ENCODE data around the gene RGR. TPM values are rescaled to one million over a fixed set of nuclear protein-coding genes. Genes with fewer than 3 reads are reported as not detected.

Gene RGR
- total RNA-seq, 1 experiment from 2014 or later: not detected

DNA sequence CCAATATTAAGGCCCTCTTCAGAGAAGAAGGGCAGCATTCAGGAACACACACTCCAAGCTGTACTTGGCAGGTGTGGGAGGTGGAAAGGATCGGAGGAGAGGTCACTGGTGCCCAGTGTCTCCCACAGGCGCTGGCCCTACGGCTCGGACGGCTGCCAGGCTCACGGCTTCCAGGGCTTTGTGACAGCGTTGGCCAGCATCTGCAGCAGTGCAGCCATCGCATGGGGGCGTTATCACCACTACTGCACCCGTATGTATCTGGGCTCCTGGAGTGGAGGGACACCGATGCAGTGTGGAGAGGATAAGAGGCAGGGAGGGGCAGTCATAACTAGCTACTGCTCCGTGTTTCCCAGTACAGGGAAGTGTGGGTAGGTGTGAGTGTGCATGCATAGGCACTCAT lies 3.9 kb downstream of the RGR start:
- RAD21 ChIA-PET (ENCODE audit: low non-redundant PET in 1 of 2, low total read pairs in 2 of 2, uncharacterized antibody in 2 of 2, unreplicated experiment in 2 of 2): no interaction called here
- H3K9me2 ChIP-seq (ENCODE audit: insufficient read depth): no peaks in the 10 kb centered on the region
- intact Hi-C loops (cut with micrococcal nuclease): no loop called here
- H2AFZ ChIP-seq (ENCODE audit: low read depth, low read length, poor library complexity, severe bottlenecking): no peak overlapping the region
- no peak overlapping the region for H3K4me2 ChIP-seq (ENCODE audit: low read length)
- ATAC-seq (no peak), DNase-seq (ENCODE audit: low read depth, low spot score) (no peak)
- no peaks in the 10 kb centered on the region for H3K4me1 ChIP-seq (ENCODE audit: control insufficient read depth in 1 of 2, insufficient read depth in 2 of 2, low read length in 2 of 2)
- no TSS peak for BruUV-seq (replicated peaks)
- H3K9ac ChIP-seq (ENCODE audit: low read length): no peak overlapping the region
- no peaks in the 10 kb centered on the region for H3K36me3 ChIP-seq (ENCODE audit: control insufficient read depth in 1 of 2, insufficient read depth in 2 of 2, low read length in 2 of 2)
- H3K27ac ChIP-seq (ENCODE audit: low read depth, low read length): no peak overlapping the region
- no peaks in the 10 kb centered on the region for H4K20me1 ChIP-seq (ENCODE audit: insufficient read depth)
- TF ChIP-seq CEBPB (IDR thresholded peaks at IDR 0.05; ENCODE audit: low read depth) (no peak), FOSL1 (IDR thresholded peaks at IDR 0.05; ENCODE audit: low read depth) (no peak), RAD21 (IDR thresholded peaks at IDR 0.05; ENCODE audit: low read depth) (no peak), POLR2A (IDR thresholded peaks at IDR 0.05; ENCODE audit: borderline replicate concordance, extremely low read depth, insufficient read depth, insufficient read length) (no peak), JUND (IDR thresholded peaks at IDR 0.05) (no peak), EZH2 (IDR thresholded peaks at IDR 0.05) (no peak), SP1 (IDR thresholded peaks at IDR 0.05; ENCODE audit: low read depth) (no peak), EZH2phosphoT487 (IDR thresholded peaks at IDR 0.05; ENCODE audit: borderline replicate concordance) (no peak), YY1 (IDR thresholded peaks at IDR 0.05; ENCODE audit: extremely low read depth, insufficient replicate concordance, low read depth, low read length) (no peak), EGR1 (IDR thresholded peaks at IDR 0.05; ENCODE audit: low read depth) (no peak), POLR2AphosphoS5 (IDR thresholded peaks at IDR 0.05; ENCODE audit: low read depth, low read length) (no peak), ZNF274 (IDR thresholded peaks at IDR 0.05; ENCODE audit: low read depth, low read length) (no peak), TCF7L2 (IDR thresholded peaks at IDR 0.05; ENCODE audit: borderline replicate concordance, extremely low read depth, insufficient read depth, insufficient read length) (no peak), SIN3A (IDR thresholded peaks at IDR 0.05; ENCODE audit: low read depth) (no peak), CBX3 (IDR thresholded peaks at IDR 0.05; ENCODE audit: low read depth) (no peak), SRF (IDR thresholded peaks at IDR 0.05; ENCODE audit: low read depth) (no peak), ZFX (IDR thresholded peaks at IDR 0.05) (no peak)
- TF ChIP-seq, protein P1, sequence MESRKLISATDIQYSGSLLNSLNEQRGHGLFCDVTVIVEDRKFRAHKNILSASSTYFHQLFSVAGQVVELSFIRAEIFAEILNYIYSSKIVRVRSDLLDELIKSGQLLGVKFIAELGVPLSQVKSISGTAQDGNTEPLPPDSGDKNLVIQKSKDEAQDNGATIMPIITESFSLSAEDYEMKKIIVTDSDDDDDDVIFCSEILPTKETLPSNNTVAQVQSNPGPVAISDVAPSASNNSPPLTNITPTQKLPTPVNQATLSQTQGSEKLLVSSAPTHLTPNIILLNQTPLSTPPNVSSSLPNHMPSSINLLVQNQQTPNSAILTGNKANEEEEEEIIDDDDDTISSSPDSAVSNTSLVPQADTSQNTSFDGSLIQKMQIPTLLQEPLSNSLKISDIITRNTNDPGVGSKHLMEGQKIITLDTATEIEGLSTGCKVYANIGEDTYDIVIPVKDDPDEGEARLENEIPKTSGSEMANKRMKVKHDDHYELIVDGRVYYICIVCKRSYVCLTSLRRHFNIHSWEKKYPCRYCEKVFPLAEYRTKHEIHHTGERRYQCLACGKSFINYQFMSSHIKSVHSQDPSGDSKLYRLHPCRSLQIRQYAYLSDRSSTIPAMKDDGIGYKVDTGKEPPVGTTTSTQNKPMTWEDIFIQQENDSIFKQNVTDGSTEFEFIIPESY (IDR thresholded peaks at IDR 0.05; ENCODE audit: extremely low read depth, insufficient replicate concordance, low read length): no peak
- TF ChIP-seq, protein P2, sequence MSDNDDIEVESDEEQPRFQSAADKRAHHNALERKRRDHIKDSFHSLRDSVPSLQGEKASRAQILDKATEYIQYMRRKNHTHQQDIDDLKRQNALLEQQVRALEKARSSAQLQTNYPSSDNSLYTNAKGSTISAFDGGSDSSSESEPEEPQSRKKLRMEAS (IDR thresholded peaks at IDR 0.05): no peak
- TF ChIP-seq, protein P3, sequence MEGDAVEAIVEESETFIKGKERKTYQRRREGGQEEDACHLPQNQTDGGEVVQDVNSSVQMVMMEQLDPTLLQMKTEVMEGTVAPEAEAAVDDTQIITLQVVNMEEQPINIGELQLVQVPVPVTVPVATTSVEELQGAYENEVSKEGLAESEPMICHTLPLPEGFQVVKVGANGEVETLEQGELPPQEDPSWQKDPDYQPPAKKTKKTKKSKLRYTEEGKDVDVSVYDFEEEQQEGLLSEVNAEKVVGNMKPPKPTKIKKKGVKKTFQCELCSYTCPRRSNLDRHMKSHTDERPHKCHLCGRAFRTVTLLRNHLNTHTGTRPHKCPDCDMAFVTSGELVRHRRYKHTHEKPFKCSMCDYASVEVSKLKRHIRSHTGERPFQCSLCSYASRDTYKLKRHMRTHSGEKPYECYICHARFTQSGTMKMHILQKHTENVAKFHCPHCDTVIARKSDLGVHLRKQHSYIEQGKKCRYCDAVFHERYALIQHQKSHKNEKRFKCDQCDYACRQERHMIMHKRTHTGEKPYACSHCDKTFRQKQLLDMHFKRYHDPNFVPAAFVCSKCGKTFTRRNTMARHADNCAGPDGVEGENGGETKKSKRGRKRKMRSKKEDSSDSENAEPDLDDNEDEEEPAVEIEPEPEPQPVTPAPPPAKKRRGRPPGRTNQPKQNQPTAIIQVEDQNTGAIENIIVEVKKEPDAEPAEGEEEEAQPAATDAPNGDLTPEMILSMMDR (IDR thresholded peaks at IDR 0.05 in 2 of 3, conservative IDR thresholded peaks at IDR 0.05 in 1 of 3; ENCODE audit: borderline replicate concordance in 1 of 3, insufficient read depth in 1 of 3, low read depth in 2 of 3, low read length in 2 of 3): no peak
- POLR2A ChIA-PET: no interaction called here
- H3K4me3 ChIP-seq (replicated peaks in 1 of 2; ENCODE audit: low read depth in 1 of 2, low read length in 2 of 2): no peak overlapping the region
- H3K79me2 ChIP-seq (ENCODE audit: insufficient read depth, low read length): no peaks in the 10 kb centered on the region
- peaks cover 6% of the 10 kb centered on the region; the same call in 1 of the 2 replicates for H3K27me3 ChIP-seq (ENCODE audit: insufficient read depth, low read length)
- H3K9me3 ChIP-seq (ENCODE audit: control insufficient read depth in 1 of 2, insufficient read depth in 1 of 2, low read depth in 1 of 2, low read length in 2 of 2): no peaks in the 10 kb centered on the region
- CTCF ChIA-PET: no interaction called here

Measured in HCT116 (cell line).